Thyroid gland (tissue), 4 donors: ENCODE results near the gene F3.

Experiments
- POLR2A ChIP-seq, 2 donors: fragments of 450-650 bp; IDR thresholded peaks; one replicate each; pipeline ENCODE4 v1.6.1; 2017; ENCODE audit warnings: antibody characterized with exemption in 2 of 2, mild to moderate bottlenecking in 2 of 2, moderate library complexity in 1 of 2
- TF ChIP-seq, protein P1 (sequence below), 6 experiments: fragments of 200-600 bp in 3 of 6; fragments of 450-650 bp in 3 of 6; sonication (generic) in 3 of 6; IDR thresholded peaks; one replicate each; pipeline ENCODE4 v1.5.1; 2016 to 2019; ENCODE audit warnings: antibody characterized with exemption in 6 of 6, mild to moderate bottlenecking in 2 of 6, inconsistent platforms in 1 of 6, moderate library complexity in 1 of 6

DNA sequence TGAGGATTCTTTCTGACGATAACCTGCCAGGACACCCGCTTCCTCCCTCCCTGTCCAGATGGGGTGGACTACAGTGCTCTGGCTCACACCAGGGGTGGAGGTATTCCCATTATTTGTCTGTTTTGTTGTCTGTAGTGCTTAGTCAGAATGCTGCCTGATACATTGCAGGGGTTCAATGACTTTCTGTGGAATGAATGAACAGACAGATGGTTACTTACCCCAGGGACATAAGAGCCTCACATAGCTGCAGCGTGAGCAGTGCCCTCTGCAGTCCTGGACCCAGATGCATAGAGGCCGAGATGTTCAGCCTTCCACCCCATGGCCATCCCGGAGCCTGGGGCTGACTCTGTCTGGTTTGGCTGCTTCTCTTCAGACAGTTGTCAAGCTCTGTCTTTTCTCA, 13.0 kb upstream of the F3 start:
- TF ChIP-seq, protein P1, sequence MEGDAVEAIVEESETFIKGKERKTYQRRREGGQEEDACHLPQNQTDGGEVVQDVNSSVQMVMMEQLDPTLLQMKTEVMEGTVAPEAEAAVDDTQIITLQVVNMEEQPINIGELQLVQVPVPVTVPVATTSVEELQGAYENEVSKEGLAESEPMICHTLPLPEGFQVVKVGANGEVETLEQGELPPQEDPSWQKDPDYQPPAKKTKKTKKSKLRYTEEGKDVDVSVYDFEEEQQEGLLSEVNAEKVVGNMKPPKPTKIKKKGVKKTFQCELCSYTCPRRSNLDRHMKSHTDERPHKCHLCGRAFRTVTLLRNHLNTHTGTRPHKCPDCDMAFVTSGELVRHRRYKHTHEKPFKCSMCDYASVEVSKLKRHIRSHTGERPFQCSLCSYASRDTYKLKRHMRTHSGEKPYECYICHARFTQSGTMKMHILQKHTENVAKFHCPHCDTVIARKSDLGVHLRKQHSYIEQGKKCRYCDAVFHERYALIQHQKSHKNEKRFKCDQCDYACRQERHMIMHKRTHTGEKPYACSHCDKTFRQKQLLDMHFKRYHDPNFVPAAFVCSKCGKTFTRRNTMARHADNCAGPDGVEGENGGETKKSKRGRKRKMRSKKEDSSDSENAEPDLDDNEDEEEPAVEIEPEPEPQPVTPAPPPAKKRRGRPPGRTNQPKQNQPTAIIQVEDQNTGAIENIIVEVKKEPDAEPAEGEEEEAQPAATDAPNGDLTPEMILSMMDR (IDR thresholded peaks at IDR 0.05) = no peak
- no peak for TF ChIP-seq POLR2A (IDR thresholded peaks at IDR 0.05)
